SK-N-MC (cell line): Measurements from ENCODE around the gene KRT86.

Experiments
- DNase-seq: peaks from one replicate; pipeline ENCODE4 v3.0.0-alpha.2; 2011; ENCODE audit warnings: low read depth, low spot score
- H3K27ac ChIP-seq: fragments of 200-600 bp; sonication (generic); 2 replicates; pipeline ENCODE4 v1.5.1; 2016; ENCODE audit warnings: mixed run types
- H3K36me3 ChIP-seq: fragments of 200-600 bp; sonication (generic); 2 replicates; pipeline ENCODE4 v1.6.1; 2017; ENCODE audit warnings: antibody characterized with exemption, low read length, mixed read lengths; ENCODE audit not compliant: insufficient read depth
- H3K4me3 ChIP-seq: fragments of 200-600 bp; sonication (generic); 2 replicates; pipeline ENCODE4 v1.5.1; 2016
- H3K9ac ChIP-seq: fragments of 200-600 bp; sonication (generic); 2 replicates; pipeline ENCODE4 v1.8.0; 2017; ENCODE audit warnings: mixed run types, mixed read lengths; ENCODE audit not compliant: insufficient read length
- H3K9me3 ChIP-seq: fragments of 200-600 bp; sonication (generic); 2 replicates; pipeline ENCODE4 v1.6.1; 2017; ENCODE audit warnings: low read depth, mild to moderate bottlenecking, antibody characterized with exemption, low read length, moderate library complexity, mixed read lengths
- EZH2 ChIP-seq: fragments of 200-600 bp; sonication (generic); IDR thresholded peaks from one replicate; pipeline ENCODE4 v1.6.1; 2017; ENCODE audit warnings: antibody characterized with exemption
- FOXP2 ChIP-seq: optimal IDR thresholded peaks from 2 replicates; pipeline ENCODE3; 2011; ENCODE audit warnings: mild to moderate bottlenecking, moderate library complexity; ENCODE audit not compliant: insufficient read depth; ENCODE audit errors: extremely low read length, control extremely low read depth
- POLR2AphosphoS5 ChIP-seq: IDR thresholded peaks from 2 replicates; pipeline ENCODE4 v1.6.1; 2012; ENCODE audit warnings: mild to moderate bottlenecking, low read depth, low read length, borderline replicate concordance

KRT86 gene

DNA sequence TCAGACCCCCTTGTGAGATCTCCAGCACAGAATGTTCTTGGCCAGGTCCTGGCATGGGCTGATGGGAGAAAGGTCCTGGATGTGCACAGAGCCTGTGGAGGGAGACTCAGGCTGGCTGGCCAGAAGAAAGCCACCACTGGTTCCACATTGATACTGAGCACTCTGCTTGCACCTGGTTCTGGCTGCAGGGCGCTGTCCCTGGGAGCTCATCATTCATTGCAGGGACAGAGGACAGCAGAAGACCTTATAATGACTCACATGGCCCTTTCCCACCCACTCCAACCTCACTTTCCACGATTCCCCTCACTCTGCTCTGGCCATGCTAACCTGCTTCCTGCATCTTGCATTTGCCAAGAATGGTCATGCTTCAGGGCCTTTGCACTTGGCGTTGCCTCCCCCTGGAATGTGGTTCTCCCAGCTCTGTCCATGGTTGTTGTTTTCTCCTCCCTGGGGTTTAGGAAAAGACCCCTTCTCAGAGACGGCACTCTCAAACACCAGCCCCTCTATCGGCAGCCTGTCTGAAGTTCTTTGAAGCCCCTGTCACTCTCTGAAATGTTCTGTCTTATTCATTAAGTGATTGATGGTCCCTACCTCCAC lies 31.1 kb upstream of the KRT86 start:
- Histone ChIP-seq H3K4me3 (no peak overlapping the region), H3K9ac (no peak overlapping the region), H3K9me3 (no peaks in the 10 kb centered on the region), H3K36me3 (no peaks in the 10 kb centered on the region), H3K27ac (no peak overlapping the region)
- no peak for TF ChIP-seq EZH2
- TF ChIP-seq FOXP2, result no peak
- no peak for TF ChIP-seq POLR2AphosphoS5
- no peak for DNase-seq

DNA sequence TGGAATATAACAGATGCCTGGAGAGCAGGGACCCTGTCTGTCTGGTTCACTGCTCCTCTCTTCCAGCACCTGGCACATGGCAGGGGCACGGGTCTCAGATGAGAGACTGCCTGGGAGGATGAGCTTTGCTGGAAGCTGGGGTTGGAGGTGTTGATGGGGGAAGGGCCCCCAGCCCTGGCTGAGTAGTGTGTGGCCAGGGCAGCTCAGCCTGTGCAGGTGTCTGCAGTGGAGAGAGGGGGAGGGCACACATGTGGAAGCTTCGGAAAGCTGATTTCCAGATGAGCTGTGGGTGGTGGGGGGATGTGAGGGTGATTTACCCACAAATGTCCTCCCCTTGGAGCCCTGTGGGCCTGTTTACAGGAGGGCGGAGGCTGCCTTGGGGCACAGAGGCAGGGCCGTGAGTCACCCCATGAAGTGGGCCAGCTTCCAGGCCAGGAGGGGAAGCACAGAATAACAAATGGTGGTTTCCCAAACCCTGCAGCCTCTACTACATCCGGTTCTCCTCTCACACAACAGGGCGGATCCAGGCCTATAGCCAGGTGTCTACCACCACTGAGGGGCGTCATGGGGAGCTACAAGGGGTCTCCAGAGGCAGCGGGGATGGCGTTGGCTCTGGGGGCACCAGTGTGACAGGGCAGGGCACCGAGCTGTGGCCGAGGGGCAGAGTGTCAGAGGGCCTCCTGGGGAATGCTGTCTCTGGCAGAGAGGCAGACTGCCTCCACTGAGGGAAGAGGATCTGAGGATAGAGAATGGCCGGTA lies 30.4 kb upstream of the KRT86 start:
- H3K9me3 ChIP-seq, result no peaks in the 10 kb centered on the region
- TF ChIP-seq FOXP2 (no peak), EZH2 (no peak)
- H3K27ac ChIP-seq, result no peak overlapping the region
- no peak overlapping the region for H3K4me3 ChIP-seq
- H3K36me3 ChIP-seq, result no peaks in the 10 kb centered on the region
- H3K9ac ChIP-seq, result no peak overlapping the region
- no peak for DNase-seq

DNA sequence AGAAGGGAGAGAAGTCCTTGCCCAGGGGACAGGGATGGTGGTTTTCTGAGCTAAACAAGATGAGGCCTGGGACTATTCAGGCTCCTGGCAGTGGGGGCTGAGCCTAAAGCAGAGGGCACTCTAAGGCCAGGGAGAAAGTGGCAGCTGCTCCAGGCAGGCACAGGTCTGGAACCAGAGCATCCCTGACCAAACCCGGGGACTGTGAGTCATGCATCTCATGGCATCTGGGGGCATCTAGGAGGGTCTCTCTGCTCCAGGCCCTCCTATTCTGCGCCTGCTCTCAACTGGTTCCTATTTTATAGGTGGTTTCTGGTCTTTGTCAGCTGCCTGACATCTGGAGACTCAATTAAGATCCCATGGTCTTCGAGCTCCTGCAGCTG lies 29.8 kb upstream of the KRT86 start:
- Histone ChIP-seq H3K36me3 (no peaks in the 10 kb centered on the region), H3K27ac (no peak overlapping the region), H3K9me3 (no peaks in the 10 kb centered on the region), H3K4me3 (no peak overlapping the region), H3K9ac (no peak overlapping the region)
- TF ChIP-seq FOXP2, result no peak
- no peak for TF ChIP-seq POLR2AphosphoS5
- TF ChIP-seq EZH2, result no peak
- DNase-seq, result no peak

DNA sequence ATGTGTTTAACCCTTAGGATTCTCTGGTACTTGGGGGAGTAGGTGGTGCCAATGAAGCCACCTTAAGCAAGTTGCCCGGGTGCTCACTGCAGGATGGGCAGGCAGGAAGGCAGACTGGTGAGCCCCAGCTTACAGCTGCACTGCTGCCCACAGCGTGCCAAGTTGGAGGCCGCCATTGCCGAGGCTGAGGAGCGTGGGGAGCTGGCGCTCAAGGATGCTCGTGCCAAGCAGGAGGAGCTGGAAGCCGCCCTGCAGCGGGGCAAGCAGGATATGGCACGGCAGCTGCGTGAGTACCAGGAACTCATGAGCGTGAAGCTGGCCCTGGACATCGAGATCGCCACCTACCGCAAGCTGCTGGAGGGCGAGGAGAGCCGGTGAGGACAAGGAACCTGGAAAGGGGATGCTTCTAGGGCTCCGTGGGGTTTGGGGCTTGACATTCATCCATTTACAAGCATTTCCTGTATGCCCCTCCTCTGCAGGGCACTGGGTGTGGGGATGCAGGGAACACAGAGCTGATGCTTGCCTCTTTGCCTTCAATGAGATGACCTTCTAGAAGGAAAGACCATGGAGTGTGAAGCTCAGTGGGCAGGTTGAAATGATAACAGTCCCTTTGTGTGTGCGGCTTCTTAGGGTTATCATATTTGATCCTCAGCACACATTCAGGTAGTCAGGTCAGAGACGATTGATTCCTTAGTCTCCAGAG lies 29.0 kb upstream of the KRT86 start:
- no peak for TF ChIP-seq FOXP2
- TF ChIP-seq POLR2AphosphoS5, result no peak
- TF ChIP-seq EZH2, result no peak
- Histone ChIP-seq H3K4me3 (no peak overlapping the region), H3K9me3 (no peaks in the 10 kb centered on the region), H3K36me3 (no peaks in the 10 kb centered on the region), H3K9ac (no peak overlapping the region), H3K27ac (no peak overlapping the region)
- DNase-seq, result no peak

DNA sequence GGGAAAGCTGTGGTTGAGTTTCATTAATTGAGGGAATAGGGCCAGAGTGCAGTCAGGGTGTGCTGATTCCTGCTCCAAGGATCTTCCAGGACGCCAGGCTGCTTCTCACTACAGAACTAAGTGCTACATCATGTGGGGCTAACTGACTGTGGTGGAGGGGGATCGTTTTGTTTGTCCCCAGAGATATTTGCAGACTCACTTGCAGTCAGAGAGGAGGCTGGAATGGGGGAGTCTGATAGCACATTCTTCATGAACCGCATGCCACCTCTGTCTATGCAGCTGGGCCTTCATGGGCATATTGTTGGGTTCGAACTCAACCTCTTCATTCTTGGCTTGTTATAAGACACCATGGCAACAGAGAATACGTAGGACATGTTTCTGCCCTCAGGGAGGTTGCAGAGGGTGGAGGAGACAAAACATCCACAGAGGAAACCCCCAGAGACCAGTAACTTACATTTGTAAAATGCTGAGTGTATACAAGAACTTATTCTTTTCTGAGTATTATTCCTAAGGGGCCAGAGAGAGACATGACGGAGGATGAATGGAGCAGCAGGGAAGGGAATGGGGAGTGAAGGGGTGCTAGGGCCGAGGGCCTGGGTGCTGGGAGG lies 28.4 kb upstream of the KRT86 start:
- H3K9me3 ChIP-seq, result no peaks in the 10 kb centered on the region
- H3K36me3 ChIP-seq, result no peaks in the 10 kb centered on the region
- no peak overlapping the region for H3K4me3 ChIP-seq
- H3K27ac ChIP-seq, result no peak overlapping the region
- TF ChIP-seq POLR2AphosphoS5, result no peak
- no peak for TF ChIP-seq EZH2
- no peak for TF ChIP-seq FOXP2
- H3K9ac ChIP-seq, result no peak overlapping the region
- DNase-seq, result peak; percentile 12

DNA sequence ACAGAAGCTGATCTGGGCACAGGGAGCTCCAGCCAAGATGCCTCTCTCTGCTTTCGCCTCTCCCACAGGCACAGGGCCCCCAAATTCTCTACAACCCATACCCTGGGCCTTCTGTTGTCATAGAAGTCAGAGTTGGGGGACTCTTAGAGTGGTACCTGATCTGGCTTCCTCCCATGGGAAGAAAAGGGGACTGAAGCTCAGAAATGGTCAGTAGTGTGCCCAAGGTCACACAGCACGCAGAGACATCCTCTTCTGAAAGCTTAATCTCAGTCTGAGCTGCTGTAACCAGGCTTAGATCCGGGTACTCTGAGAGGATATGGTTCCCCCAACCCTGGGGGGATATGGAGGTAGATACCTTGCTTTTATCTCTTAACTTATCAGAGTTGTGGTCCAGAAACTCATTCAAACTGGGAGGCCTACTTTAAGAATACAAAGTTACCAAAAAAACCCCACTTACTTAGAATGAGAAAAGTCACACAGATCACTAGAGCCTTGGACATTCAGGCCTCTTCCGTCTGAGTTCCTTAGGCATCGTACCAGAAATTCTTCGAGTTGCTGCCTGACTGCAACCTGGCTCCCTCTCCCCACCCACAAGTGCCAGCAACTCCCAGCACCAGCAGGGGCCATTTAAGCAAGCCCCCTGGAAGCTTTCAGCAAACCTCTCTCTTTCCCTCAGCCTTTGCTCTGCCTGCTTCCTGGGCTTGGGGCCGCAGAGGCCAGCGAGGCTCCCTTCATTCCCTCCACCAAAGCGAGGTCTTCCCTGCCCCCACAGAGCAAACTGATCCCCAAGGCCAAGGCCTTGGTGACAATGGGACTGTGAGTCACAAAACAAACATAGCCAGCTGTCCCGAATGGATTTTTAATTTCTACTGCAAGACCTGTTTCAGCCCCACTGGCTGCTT lies 27.5 kb upstream of the KRT86 start:
- no peak overlapping the region for H3K4me3 ChIP-seq
- H3K9ac ChIP-seq, result no peak overlapping the region
- H3K9me3 ChIP-seq, result no peaks in the 10 kb centered on the region
- DNase-seq, result no peak
- TF ChIP-seq FOXP2 (no peak), POLR2AphosphoS5 (no peak), EZH2 (no peak)
- no peaks in the 10 kb centered on the region for H3K36me3 ChIP-seq
- no peak overlapping the region for H3K27ac ChIP-seq

DNA sequence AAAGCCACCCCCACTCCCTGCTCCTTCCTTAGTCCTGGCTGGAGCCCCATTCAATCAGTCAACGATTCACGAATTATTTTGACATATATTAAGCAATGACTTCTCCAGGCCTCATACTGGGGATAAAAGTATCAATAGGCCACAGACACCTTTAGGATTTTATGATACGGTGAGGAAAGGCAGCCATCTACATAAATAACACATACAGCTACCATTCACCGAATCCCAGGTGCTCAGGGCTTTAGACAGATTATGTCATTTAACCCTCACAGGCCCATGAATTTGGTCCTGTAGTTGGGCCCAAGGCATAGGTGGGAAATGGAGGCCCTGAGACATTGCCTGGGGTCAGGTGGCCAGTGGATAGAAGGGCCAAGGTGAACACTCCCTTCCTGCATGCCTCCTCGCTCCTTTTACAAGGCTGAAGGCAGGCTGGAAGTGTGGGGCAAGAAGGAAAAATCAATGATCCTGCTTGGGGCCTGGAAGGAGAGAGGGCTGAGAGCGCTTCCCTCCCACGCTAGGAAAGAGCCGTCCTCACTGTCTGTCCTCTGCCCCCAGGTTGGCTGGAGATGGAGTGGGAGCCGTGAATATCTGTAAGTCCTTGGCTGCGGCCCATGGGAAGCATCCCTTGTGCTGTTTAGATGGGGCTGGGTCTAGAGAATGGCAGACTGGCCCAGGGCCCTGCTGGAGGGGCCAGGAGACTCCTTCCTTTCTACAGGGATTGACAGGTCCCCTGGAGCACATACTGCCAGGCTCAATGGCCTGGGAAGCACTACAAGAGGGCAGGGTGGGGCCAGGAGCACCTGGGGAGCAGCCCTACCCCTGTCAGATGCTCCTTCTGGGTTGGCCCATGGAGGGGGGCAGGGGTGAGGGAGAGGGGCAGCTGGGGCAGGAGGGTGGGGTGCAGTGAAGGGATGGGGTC lies 26.6 kb upstream of the KRT86 start:
- DNase-seq, result no peak
- H3K9ac ChIP-seq, result no peak overlapping the region
- H3K36me3 ChIP-seq, result no peaks in the 10 kb centered on the region
- H3K4me3 ChIP-seq, result no peak overlapping the region
- no peaks in the 10 kb centered on the region for H3K9me3 ChIP-seq
- H3K27ac ChIP-seq, result no peak overlapping the region
- TF ChIP-seq EZH2, result no peak
- no peak for TF ChIP-seq FOXP2
- TF ChIP-seq POLR2AphosphoS5, result no peak
